A549 treated with Mapracorat at 1 μM for 4 hours (cell line): ENCODE measurements around the gene WDFY1. TPM values are rescaled to one million over a fixed set of nuclear protein-coding genes. Genes with fewer than 3 reads are reported as not detected.

Source experiments
- total RNA-seq: library from RNA; stranded (reverse); fragments of 200-300 nt; extraction: Qiagen RNA extraction; gene quantifications from 5 replicates; pipeline ENCODE4 v1.2.3, GENCODE V29; 2022

The WDFY1 gene
- 30.1 to 39.4 TPM (median 35.6 TPM) in 5 replicates for total RNA-seq

GRCh38 chr2:223944703-223945531 is at the start of gene WDFY1:
Gene WDFY1 (minus strand): TSS chr2:223945335. CDS start chr2:223945284, 51 bp downstream.

GRCh38 chr2:223957092-223957851 is 12.1 kb upstream of the WDFY1 start, which contains the start of gene MRPL44:
Gene MRPL44 (plus strand): TSS chr2:223957463. CDS start chr2:223957473, 10 bp downstream.

GRCh38 chr2:223837287-223838061 is 107.7 kb downstream of the WDFY1 start, which contains the start of gene AP1S3:
Gene AP1S3 (minus strand): TSS chr2:223837582. CDS start chr2:223837450, 132 bp downstream.

Other genes with a start within 250 kb of the WDFY1 start
- 27.1 to 42.2 TPM (median 34.3 TPM) in 5 replicates for gene AP1S3, start 107.8 kb downstream of the WDFY1 start, total RNA-seq
- gene MRPL44, start 12.1 kb upstream of the WDFY1 start, total RNA-seq: 45.8 to 52.4 TPM (median 47.5 TPM) in 5 replicates
- gene SERPINE2, start 94.0 kb upstream of the WDFY1 start, total RNA-seq: 153 to 174 TPM (median 157 TPM) in 5 replicates